Mesendoderm (in vitro differentiated cells): Measurements from ENCODE around the gene KREMEN2.

ENCODE experiments used
- DNase-seq: peaks from one replicate; pipeline ENCODE4 v3.0.0; 2013
- H2AK5ac ChIP-seq: 2 replicates; pipeline ENCODE4 v1.6.1; 2013; ENCODE audit warnings: low read length, inconsistent platforms
- H2BK120ac ChIP-seq: 2 replicates; pipeline ENCODE4 v1.6.1; 2013; ENCODE audit warnings: low read depth, mild to moderate bottlenecking, low read length, moderate library complexity, mixed read lengths
- H2BK15ac ChIP-seq: replicated peaks from 2 replicates; pipeline ENCODE4 v1.6.1; 2013; ENCODE audit warnings: low read depth, mild to moderate bottlenecking, moderate library complexity
- H2BK5ac ChIP-seq: 2 replicates; pipeline ENCODE4 v1.6.1; 2013; ENCODE audit warnings: low read length, inconsistent platforms
- H3K18ac ChIP-seq: 2 replicates; pipeline ENCODE4 v1.6.1; 2013; ENCODE audit warnings: mild to moderate bottlenecking, low read length, mixed read lengths
- H3K23ac ChIP-seq: one replicate; pipeline ENCODE4 v1.6.1; 2013; ENCODE audit warnings: low read length
- H3K27ac ChIP-seq: 2 replicates; pipeline ENCODE4 v1.5.1; 2013; ENCODE audit warnings: low read depth, mild to moderate bottlenecking, inconsistent platforms, low read length, moderate library complexity
- H3K27me3 ChIP-seq: 2 replicates; pipeline ENCODE4 v1.6.1; 2013; ENCODE audit warnings: low read length, control low read depth, mild to moderate bottlenecking, inconsistent platforms; ENCODE audit not compliant: insufficient read depth, poor library complexity
- H3K36me3 ChIP-seq: 2 replicates; pipeline ENCODE4 v1.6.1; 2013; ENCODE audit warnings: low read length, inconsistent platforms; ENCODE audit not compliant: control insufficient read depth, insufficient read depth
- H3K4ac ChIP-seq: one replicate; pipeline ENCODE4 v1.6.1; 2013; ENCODE audit warnings: low read depth, mild to moderate bottlenecking, low read length, moderate library complexity
- H3K4me1 ChIP-seq: 2 replicates; pipeline ENCODE4 v1.6.1; 2013; ENCODE audit warnings: low read depth, low read length, inconsistent platforms; ENCODE audit not compliant: control insufficient read depth
- H3K4me2 ChIP-seq: 2 replicates; pipeline ENCODE4 v1.6.1; 2013; ENCODE audit warnings: low read length
- H3K4me3 ChIP-seq: 2 replicates; pipeline ENCODE4 v1.5.1; 2013; ENCODE audit warnings: mild to moderate bottlenecking, low read length
- H3K56ac ChIP-seq: one replicate; pipeline ENCODE4 v1.6.1; 2013; ENCODE audit warnings: low read length
- H3K79me1 ChIP-seq: 2 replicates; pipeline ENCODE4 v1.6.1; 2013; ENCODE audit warnings: low read length, inconsistent platforms
- H3K79me2 ChIP-seq: 2 replicates; pipeline ENCODE4 v1.6.1; 2013; ENCODE audit warnings: mild to moderate bottlenecking, low read length; ENCODE audit not compliant: control insufficient read depth, insufficient read depth
- H3K9ac ChIP-seq: 2 replicates; pipeline ENCODE4 v1.6.1; 2013; ENCODE audit warnings: low read length, inconsistent platforms
- H4K5ac ChIP-seq: one replicate; pipeline ENCODE4 v1.6.1; 2013; ENCODE audit warnings: low read length
- H4K8ac ChIP-seq: one replicate; pipeline ENCODE4 v1.6.1; 2013; ENCODE audit warnings: low read depth, mild to moderate bottlenecking, control low read depth, low read length, moderate library complexity
- WGBS: extraction: QIAGEN DNeasy Blood & Tissue Kit; methylation state at CpG from one replicate; pipeline ENCODE4 v1.1.7; 2013; ENCODE audit warnings: low lambda C conversion rate, missing lambda C conversion rate; ENCODE audit not compliant: insufficient coverage; ENCODE audit errors: extremely low coverage; 5-methylcytosine and 5-hydroxymethylcytosine counted together

The KREMEN2 gene

DNA sequence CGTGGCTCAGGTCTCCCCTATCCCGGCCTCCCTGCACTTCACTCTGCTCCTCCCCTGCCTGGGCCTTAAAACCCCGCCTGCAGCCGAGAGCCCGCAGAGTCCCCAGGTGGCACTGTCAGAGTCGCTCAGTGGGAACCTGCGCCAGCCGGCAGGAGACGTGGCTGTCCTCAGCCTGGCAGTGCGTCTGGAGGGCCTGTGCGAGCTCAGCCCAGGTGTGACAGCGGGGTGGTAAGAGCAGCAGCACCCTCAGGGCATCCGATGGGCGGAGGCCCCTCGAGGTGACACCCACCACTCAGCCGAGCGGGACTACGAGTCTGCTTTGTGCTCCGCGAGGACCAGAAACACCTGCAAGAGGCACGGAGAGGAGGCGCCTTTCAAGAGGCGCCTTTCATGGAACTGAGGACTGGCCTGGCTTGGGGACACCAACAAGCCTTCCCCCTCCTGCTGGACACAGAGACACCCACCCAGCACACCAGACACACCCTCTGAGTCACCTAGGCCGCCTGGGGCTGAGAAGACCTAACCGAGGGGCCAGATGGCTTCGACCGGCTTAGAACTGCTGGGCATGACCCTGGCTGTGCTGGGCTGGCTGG lies 48.8 kb downstream of the KREMEN2 start, which contains the start of gene CLDN9:
TSS of gene CLDN9 (plus strand) at position 96 of the 593 bp plus-strand sequence. CDS start at position 536, 440 bp downstream.
- H4K5ac ChIP-seq: no peak within 1 kb of the TSS
- no peak within 1 kb of the TSS for H3K27ac ChIP-seq
- H2BK120ac ChIP-seq: no peak within 1 kb of the TSS
- H4K8ac ChIP-seq: no peak within 1 kb of the TSS
- H2BK15ac ChIP-seq: no peak within 1 kb of the TSS
- peaks cover 2% of the 10 kb centered on the region for H3K36me3 ChIP-seq
- no peak within 1 kb of the TSS for H3K23ac ChIP-seq
- H2AK5ac ChIP-seq: no peak within 1 kb of the TSS
- no peak within 1 kb of the TSS for H2BK5ac ChIP-seq
- H3K79me1 ChIP-seq: peaks cover 3% of the 10 kb centered on the region
- H3K4me1 ChIP-seq: peaks cover 6% of the 10 kb centered on the region
- no peak within 1 kb of the TSS for H3K9ac ChIP-seq
- H3K4me2 ChIP-seq: peak within 1 kb of the TSS; percentile 23
- H3K4me3 ChIP-seq: no peak within 1 kb of the TSS
- no peaks in the 10 kb centered on the region for H3K27me3 ChIP-seq
- WGBS: no CpG with 5 or more reads among the region's 27 CpGs
- H3K18ac ChIP-seq: no peak within 1 kb of the TSS
- no peak within 1 kb of the TSS for H3K4ac ChIP-seq
- H3K79me2 ChIP-seq: peaks cover 17% of the 10 kb centered on the region
- peak within 1 kb of the TSS; percentile 58 for H3K56ac ChIP-seq
- DNase-seq: peak; percentile 54

- no CpG with 5 or more reads among the region's 27 CpGs for WGBS
- H3K79me2 ChIP-seq: peaks cover 17% of the 10 kb centered on the region
- H2BK15ac ChIP-seq: no peak overlapping the region
- H3K23ac ChIP-seq: no peak overlapping the region
- H3K9ac ChIP-seq: no peak overlapping the region
- no peak for DNase-seq
- H4K8ac ChIP-seq: no peak overlapping the region
- no peak overlapping the region for H3K56ac ChIP-seq
- peaks cover 3% of the 10 kb centered on the region for H3K4me1 ChIP-seq
- H4K5ac ChIP-seq: no peak overlapping the region
- H3K4me2 ChIP-seq: no peak overlapping the region
- H3K4me3 ChIP-seq: no peak overlapping the region
- no peak overlapping the region for H3K18ac ChIP-seq
- H3K79me1 ChIP-seq: peaks cover 3% of the 10 kb centered on the region
- H3K36me3 ChIP-seq: peaks cover 2% of the 10 kb centered on the region
- H3K4ac ChIP-seq: no peak overlapping the region
- H2BK120ac ChIP-seq: no peak overlapping the region
- no peak overlapping the region for H3K27ac ChIP-seq
- H2BK5ac ChIP-seq: no peak overlapping the region
- H2AK5ac ChIP-seq: no peak overlapping the region
- H3K27me3 ChIP-seq: no peaks in the 10 kb centered on the region
These were observed 49.4 kb downstream of the KREMEN2 start for GRCh38 chr16:3013491-3013951.

DNA sequence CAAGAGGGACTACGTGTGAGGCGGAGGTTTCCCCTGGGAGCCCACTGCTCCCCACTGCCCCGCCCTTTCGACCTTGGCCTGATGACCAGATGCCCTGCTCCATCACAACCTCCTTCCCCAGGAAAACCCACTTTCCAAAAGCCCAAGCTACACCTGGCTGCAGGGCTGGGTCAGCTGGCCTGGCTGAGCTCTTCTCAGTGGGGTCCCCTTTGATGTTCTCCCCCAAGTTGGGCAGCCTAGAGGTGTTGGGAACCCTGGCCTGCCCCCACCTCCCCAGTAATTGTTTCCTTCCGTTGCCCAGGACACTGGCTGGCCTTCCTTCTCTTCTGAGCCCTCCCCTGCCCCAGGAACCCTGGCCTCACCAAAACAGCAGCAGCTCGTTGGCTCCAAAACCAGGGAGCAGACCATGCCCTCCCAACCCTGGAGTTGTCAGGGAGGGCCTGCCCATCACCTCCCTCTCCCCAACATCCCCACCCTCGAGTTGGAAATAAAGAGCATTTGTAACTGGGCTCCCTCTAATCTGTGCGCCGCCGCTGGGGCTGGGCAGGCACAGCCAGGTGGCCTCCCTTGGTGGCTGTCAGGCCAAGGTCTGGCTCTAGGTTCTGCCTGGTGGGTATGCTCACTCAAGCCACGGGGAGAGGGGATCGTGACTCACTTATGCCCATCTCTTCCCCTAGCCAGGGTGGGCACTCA lies 50.1 kb downstream of the KREMEN2 start:
- Histone ChIP-seq H3K18ac (no peak overlapping the region), H2AK5ac (no peak overlapping the region), H3K4me2 (no peak overlapping the region), H3K79me2 (peaks cover 17% of the 10 kb centered on the region), H3K36me3 (peaks cover 2% of the 10 kb centered on the region), H2BK120ac (no peak overlapping the region), H2BK5ac (no peak overlapping the region), H3K27ac (no peak overlapping the region), H3K4me1 (no peaks in the 10 kb centered on the region), H4K5ac (no peak overlapping the region), H3K9ac (no peak overlapping the region), H4K8ac (no peak overlapping the region), H3K4ac (no peak overlapping the region), H3K56ac (no peak overlapping the region), H3K23ac (no peak overlapping the region), H3K4me3 (no peak overlapping the region), H2BK15ac (no peak overlapping the region), H3K27me3 (no peaks in the 10 kb centered on the region), H3K79me1 (peaks cover 3% of the 10 kb centered on the region)
- no peak for DNase-seq
- no CpG with 5 or more reads among the region's 12 CpGs for WGBS

DNA sequence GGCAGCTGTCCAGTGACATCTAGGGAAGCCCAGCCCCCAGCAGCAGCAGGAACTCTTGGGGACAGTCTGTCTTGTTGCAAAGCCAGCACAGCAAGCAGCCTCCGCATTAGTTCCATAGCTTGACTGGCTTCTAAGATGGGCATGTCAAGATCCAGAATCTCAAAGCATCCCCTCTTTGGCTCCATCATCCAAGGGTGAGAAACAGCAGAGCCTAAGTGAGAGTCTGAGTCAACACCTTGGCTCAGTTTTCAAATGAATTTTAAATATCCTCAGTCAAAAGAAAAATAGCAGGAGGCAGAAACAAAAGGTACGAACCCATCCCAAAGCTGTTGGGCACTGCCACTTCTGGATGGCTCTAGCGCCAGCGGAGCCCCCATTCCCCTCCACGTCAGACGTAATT lies 50.9 kb downstream of the KREMEN2 start:
- Histone ChIP-seq H2BK15ac (no peak overlapping the region), H3K4me1 (no peaks in the 10 kb centered on the region), H3K27ac (no peak overlapping the region), H4K8ac (no peak overlapping the region), H3K36me3 (peaks cover 2% of the 10 kb centered on the region), H2BK5ac (no peak overlapping the region), H3K4me2 (no peak overlapping the region), H2AK5ac (no peak overlapping the region), H3K79me2 (peaks cover 17% of the 10 kb centered on the region), H3K23ac (no peak overlapping the region), H3K4ac (no peak overlapping the region), H3K4me3 (no peak overlapping the region), H3K79me1 (peaks cover 3% of the 10 kb centered on the region), H4K5ac (no peak overlapping the region), H2BK120ac (no peak overlapping the region), H3K27me3 (no peaks in the 10 kb centered on the region), H3K18ac (no peak overlapping the region), H3K56ac (no peak overlapping the region), H3K9ac (no peak overlapping the region)
- WGBS: no CpG with 5 or more reads among the region's 6 CpGs
- DNase-seq: no peak

GRCh38 chr16:3015865-3016521 lies 51.9 kb downstream of the KREMEN2 start:
- Histone ChIP-seq H2AK5ac (no peak overlapping the region), H3K4ac (no peak overlapping the region), H3K27ac (no peak overlapping the region), H3K4me1 (no peaks in the 10 kb centered on the region), H3K9ac (peak overlapping the region; percentile 9), H4K5ac (no peak overlapping the region), H3K36me3 (peaks cover 2% of the 10 kb centered on the region), H3K4me2 (no peak overlapping the region), H3K23ac (no peak overlapping the region), H3K56ac (no peak overlapping the region), H2BK120ac (no peak overlapping the region), H3K79me1 (peaks cover 3% of the 10 kb centered on the region), H4K8ac (no peak overlapping the region), H2BK5ac (no peak overlapping the region), H3K18ac (no peak overlapping the region), H3K4me3 (no peak overlapping the region), H3K27me3 (no peaks in the 10 kb centered on the region), H2BK15ac (no peak overlapping the region), H3K79me2 (peaks cover 21% of the 10 kb centered on the region)
- WGBS: no CpG with 5 or more reads among the region's 13 CpGs
- DNase-seq: no peak
